HG03196 (cell line): ENCODE results near the gene FAM240B.

Experiments used
- ATAC-seq: cut with Tn5 transposase; IDR thresholded peaks from one replicate; pipeline ENCODE4 v1.9.1; 2021; ENCODE audit not compliant: unreplicated experiment

FAM240B gene

GRCh38 chr9:38720083-38720745 is at the start of gene FAM240B:
TSS of gene FAM240B (minus strand) at chr9:38720133. CDS start at chr9:38703999, 16,134 bp downstream.
- ATAC-seq, result no peak

DNA sequence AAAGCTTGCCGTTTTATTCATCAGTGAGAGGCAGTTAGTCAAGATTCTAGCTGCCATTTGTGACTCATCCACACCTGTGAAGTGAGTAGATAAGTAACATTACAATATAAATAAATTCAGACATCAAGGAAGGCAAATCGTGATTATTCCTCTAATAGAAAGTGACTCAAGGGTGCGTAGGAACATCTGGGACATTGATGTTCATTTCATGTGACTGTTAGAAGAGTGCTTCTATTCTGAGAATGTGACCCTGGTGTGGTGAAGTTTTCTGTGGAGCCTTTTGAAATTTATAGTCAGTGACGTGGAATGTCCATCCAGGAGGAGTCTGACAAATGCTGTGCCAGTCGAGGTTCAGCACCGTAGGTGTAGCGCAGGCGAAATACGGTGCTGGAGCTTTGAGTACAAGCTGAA is 48.4 kb upstream of the FAM240B start:
- ATAC-seq, result no peak

DNA sequence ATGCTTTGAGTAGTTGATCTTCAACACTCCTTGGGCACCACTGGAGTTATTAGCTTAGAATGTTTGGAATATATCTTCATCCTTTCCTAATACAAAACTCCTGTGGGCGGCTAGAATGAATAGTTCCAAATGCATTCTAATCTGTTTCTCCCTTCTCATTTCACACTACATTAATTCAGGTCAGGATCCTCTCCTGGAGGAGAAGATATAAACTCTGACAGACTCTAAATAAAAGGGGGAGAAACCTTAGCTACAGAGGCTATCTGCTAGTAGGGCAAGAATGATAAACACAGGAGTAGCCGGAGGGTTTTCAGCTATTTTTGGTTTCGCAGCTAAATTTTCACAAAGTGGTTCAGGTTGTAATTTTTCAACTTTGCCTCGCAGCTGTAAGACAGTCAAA is 45.2 kb upstream of the FAM240B start:
- ATAC-seq, result no peak

DNA sequence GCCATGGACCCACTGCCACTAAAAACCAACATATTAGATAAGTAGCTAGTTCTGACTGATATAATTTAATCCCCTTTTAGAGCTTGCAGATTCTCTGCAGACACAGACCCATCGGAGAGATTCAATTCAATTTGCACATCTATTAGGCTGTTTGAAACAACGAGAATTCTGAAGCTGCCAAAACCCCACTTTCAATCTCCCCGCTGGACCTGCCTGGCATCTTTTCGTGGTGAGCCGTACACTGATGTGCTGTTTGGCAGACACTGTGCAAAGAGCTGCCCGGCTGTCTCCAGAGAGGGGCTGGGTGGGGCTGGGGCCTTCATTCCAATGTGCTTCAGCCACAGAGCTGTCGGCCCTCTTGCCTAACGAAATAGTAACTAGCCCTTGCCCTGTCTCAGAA is 42.1 kb upstream of the FAM240B start:
- no peak for ATAC-seq

- ATAC-seq, result no peak
These were observed 41.4 kb upstream of the FAM240B start for GRCh38 chr9:38761339-38761738.

GRCh38 chr9:38756702-38757101 is 36.8 kb upstream of the FAM240B start:
- ATAC-seq, result no peak

GRCh38 chr9:38747941-38748340 is 28.0 kb upstream of the FAM240B start:
- no peak for ATAC-seq

- ATAC-seq, result no peak
These were observed 27.1 kb upstream of the FAM240B start for GRCh38 chr9:38747067-38747466.

- no peak for ATAC-seq
These were observed 26.4 kb upstream of the FAM240B start for GRCh38 chr9:38746303-38746702.

GRCh38 chr9:38744484-38744883 is 24.6 kb upstream of the FAM240B start:
- no peak for ATAC-seq

DNA sequence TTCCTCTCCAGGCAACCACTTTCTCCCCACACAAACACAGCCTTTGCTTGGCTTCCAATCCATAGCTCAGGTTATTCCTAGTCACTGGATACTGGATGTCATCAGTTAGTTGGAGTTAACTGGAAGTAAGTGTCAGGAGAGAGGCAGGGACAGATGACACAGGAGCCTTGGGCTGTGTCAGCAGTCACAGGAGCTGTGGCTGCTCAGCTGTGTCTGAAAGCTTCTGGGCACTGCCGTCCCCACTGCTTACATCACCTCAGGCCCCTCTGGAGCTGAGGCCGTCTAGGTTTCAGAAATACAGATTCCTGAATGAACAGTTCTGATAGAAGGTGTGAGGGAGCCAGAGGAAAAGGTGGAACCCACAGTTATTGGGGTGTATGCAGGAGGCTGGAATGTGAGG is 17.3 kb upstream of the FAM240B start:
- no peak for ATAC-seq

DNA sequence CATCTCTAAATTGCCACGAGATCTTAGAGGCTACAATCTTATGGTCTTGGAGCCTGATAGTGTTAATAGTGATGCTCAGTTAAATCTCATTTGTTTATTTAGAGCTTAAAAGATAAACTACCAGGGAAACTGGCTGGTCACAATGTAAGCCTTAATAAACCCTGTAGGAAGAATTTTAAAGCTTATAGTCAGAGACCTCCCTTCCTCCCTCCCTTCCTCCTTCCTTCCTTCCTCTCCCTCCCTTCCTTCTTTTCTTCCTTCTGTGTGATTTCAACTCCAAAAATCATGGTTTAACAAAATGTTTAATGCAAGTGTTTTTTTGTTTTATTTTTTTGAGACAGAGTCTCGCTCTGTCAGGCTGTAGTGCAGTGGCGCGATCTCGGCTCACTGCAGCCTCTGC is 14.9 kb upstream of the FAM240B start:
- ATAC-seq, result no peak

DNA sequence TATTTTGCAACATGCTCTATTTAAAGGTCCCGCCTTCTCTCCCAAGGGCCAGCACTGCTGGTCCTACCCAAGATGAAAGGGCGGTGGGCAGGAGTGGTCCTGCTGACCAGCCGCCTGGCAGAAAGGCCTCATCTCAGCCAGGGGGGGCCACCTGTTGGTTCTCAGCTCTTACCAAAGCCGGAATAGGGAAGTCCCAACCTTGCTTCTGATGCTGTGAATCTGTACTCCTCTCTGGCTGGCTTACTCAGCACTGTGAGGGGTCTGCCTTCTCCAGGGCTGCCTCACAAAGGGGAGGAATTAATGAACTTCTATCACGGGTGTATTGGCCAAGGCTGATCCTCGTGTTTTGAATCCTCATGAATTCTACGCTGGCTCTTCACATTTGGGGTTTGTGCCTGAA is 13.6 kb upstream of the FAM240B start:
- ATAC-seq, result no peak

- ATAC-seq, result no peak
These were observed 13.0 kb upstream of the FAM240B start for GRCh38 chr9:38732885-38733284.

DNA sequence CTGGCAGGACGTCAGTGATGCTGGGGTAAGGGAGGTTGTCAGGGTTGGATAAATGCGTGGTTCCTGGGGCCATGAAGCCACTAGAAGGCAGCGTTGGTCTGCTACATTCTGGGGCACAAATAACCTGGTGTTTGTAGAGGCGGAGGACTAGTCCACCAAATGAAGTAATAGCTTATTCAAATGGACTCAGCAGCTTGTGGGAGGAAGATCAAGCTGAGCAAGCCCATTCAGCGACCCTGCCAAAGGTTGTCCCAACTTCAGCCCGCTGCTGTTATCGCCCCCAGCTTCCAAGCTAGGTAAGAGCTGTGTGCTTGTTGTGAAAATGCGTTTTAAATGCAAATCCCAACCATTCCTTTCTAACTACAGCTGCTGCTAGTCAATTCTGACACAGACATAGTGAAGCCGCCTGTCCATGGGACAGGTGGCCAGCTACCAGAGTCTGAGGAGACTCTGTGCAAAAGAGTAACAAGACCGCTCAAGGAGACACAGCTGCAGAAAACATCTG is 7.6 kb upstream of the FAM240B start:
- no peak for ATAC-seq

GRCh38 chr9:38724754-38725153 is 4.8 kb upstream of the FAM240B start:
- no peak for ATAC-seq

GRCh38 chr9:38718148-38718547 is 1.8 kb downstream of the FAM240B start:
- ATAC-seq, result no peak

GRCh38 chr9:38715684-38716083 is 4.2 kb downstream of the FAM240B start:
- ATAC-seq, result no peak

GRCh38 chr9:38713426-38713825 is 6.5 kb downstream of the FAM240B start:
- ATAC-seq, result no peak

- ATAC-seq, result no peak
These were observed 11.2 kb downstream of the FAM240B start for GRCh38 chr9:38708759-38709158.

DNA sequence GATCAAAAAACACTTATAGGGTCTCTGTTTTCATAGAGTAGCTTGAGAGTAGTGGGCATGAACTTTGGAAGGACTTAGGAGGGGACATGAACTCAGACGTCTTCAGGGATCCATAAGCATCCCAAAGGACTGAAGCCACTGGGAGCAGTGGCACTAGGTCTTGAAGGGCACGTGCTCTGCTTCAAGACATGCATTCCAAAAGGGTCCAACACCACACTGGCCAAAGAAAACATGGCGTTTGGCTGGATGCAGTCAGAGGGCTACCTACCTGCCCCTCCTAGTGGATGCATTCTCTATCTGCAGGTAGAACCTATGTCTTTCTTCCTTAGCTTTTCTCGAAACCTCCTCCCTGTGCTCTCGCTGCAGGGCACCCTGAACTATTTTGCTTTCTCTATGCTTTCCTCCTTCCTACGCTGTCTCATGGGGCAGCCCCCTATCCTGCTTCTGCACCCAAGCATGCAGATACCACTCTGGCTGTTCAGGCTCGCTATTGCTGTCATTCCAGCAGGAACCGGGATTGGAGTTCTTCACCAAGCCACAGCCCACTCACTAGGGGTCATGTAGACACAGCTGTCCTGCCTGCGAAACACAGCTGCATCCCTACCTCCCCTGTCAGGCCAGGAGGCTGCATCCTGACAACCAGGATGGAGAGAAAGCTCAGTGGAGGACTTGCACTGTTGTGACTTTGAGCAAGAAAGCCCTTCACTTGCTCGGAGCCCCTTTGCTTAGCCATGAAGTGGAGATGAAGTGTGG is 11.9 kb downstream of the FAM240B start:
- no peak for ATAC-seq

- no peak for ATAC-seq
These were observed 13.4 kb downstream of the FAM240B start for GRCh38 chr9:38706493-38706892.
